Tibial nerve (tissue), 4 donors: ENCODE measurements around the gene RB1.

Experiments
- EP300 ChIP-seq, 2 donors: sonication (generic); formaldehyde crosslinking; IDR thresholded peaks; one replicate each; pipeline ENCODE4 v1.6.1; 2017; ENCODE audit warnings: antibody characterized with exemption in 2 of 2, mild to moderate bottlenecking in 1 of 2
- POLR2A ChIP-seq, 2 donors: fragments of 450-650 bp; IDR thresholded peaks; one replicate each; pipeline ENCODE4 v1.6.1; 2017; ENCODE audit warnings: antibody characterized with exemption in 2 of 2, mild to moderate bottlenecking in 2 of 2, moderate library complexity in 2 of 2
- TF ChIP-seq, protein P1 (sequence below), 5 experiments: fragments of 200-600 bp in 3 of 5; fragments of 450-650 bp in 2 of 5; sonication (generic) in 3 of 5; IDR thresholded peaks; one replicate each; pipeline ENCODE4 v1.5.1; 2016 to 2019; ENCODE audit warnings: antibody characterized with exemption in 5 of 5, mild to moderate bottlenecking in 3 of 5, moderate library complexity in 2 of 5

DNA sequence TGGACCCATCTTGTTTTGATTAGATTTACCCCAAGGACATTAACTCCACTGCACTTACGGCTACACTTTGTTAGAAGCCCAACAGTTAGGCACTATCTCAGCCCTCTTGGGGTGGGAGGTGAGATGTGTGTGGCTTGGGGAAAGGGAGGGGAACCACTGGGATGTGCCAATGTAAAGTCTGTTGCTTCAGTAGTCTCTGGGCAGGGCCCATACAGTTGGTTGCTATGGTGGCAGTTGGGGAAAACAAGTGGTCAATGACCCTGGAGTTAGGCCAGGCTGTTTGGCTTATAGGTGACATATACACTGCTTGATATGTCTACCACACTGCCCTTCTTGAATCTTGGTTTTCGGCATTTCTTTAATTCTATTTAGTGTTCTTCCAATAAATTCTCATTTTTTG lies 8.9 kb upstream of the RB1 start:
- TF ChIP-seq, protein P1, sequence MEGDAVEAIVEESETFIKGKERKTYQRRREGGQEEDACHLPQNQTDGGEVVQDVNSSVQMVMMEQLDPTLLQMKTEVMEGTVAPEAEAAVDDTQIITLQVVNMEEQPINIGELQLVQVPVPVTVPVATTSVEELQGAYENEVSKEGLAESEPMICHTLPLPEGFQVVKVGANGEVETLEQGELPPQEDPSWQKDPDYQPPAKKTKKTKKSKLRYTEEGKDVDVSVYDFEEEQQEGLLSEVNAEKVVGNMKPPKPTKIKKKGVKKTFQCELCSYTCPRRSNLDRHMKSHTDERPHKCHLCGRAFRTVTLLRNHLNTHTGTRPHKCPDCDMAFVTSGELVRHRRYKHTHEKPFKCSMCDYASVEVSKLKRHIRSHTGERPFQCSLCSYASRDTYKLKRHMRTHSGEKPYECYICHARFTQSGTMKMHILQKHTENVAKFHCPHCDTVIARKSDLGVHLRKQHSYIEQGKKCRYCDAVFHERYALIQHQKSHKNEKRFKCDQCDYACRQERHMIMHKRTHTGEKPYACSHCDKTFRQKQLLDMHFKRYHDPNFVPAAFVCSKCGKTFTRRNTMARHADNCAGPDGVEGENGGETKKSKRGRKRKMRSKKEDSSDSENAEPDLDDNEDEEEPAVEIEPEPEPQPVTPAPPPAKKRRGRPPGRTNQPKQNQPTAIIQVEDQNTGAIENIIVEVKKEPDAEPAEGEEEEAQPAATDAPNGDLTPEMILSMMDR (IDR thresholded peaks at IDR 0.05) = no peak
- TF ChIP-seq POLR2A (IDR thresholded peaks at IDR 0.05) (no peak), EP300 (IDR thresholded peaks at IDR 0.05) (no peak)
